Subcutaneous adipose tissue (tissue), 4 donors: ENCODE results near the gene DLGAP1. TPM values are rescaled to one million over a fixed set of nuclear protein-coding genes. Genes with fewer than 3 reads are reported as not detected.

Experiments
- total RNA-seq, 4 donors: library from RNA; depleted of rRNA; stranded (reverse); fragments of >200 nt; gene quantifications; one replicate each; pipeline ENCODE4 v1.1.0, GENCODE V29; 2016
- TF ChIP-seq, protein P1 (sequence below): fragments of 450-650 bp; IDR thresholded peaks from one replicate; pipeline ENCODE4 v1.5.1; 2016; ENCODE audit warnings: low read depth, mild to moderate bottlenecking, control low read depth, antibody characterized with exemption, moderate library complexity

Gene DLGAP1
- total RNA-seq, 4 donors from 2014 or later = 0.44 to 3.3 (median 0.99) TPM

DNA sequence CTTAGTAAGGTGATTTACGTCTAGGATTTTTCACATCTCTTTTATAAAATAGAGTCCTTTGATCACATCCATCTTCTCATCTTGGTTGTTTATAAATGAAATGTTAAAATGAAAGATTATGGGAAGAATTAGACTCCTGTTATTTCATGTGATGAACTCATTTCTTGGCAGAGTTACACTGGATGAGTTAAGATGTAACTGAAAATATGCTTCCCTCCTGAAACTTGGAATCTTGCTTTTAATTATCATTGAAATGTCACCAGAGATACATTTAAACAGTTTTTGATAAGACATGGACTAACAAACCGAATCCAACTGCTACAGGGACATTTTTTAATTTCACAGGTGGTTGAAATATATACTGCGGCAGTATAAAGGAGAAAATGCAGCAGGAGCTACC lies 274.0 kb downstream of the DLGAP1 start:
- TF ChIP-seq, protein P1, sequence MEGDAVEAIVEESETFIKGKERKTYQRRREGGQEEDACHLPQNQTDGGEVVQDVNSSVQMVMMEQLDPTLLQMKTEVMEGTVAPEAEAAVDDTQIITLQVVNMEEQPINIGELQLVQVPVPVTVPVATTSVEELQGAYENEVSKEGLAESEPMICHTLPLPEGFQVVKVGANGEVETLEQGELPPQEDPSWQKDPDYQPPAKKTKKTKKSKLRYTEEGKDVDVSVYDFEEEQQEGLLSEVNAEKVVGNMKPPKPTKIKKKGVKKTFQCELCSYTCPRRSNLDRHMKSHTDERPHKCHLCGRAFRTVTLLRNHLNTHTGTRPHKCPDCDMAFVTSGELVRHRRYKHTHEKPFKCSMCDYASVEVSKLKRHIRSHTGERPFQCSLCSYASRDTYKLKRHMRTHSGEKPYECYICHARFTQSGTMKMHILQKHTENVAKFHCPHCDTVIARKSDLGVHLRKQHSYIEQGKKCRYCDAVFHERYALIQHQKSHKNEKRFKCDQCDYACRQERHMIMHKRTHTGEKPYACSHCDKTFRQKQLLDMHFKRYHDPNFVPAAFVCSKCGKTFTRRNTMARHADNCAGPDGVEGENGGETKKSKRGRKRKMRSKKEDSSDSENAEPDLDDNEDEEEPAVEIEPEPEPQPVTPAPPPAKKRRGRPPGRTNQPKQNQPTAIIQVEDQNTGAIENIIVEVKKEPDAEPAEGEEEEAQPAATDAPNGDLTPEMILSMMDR = no peak

DNA sequence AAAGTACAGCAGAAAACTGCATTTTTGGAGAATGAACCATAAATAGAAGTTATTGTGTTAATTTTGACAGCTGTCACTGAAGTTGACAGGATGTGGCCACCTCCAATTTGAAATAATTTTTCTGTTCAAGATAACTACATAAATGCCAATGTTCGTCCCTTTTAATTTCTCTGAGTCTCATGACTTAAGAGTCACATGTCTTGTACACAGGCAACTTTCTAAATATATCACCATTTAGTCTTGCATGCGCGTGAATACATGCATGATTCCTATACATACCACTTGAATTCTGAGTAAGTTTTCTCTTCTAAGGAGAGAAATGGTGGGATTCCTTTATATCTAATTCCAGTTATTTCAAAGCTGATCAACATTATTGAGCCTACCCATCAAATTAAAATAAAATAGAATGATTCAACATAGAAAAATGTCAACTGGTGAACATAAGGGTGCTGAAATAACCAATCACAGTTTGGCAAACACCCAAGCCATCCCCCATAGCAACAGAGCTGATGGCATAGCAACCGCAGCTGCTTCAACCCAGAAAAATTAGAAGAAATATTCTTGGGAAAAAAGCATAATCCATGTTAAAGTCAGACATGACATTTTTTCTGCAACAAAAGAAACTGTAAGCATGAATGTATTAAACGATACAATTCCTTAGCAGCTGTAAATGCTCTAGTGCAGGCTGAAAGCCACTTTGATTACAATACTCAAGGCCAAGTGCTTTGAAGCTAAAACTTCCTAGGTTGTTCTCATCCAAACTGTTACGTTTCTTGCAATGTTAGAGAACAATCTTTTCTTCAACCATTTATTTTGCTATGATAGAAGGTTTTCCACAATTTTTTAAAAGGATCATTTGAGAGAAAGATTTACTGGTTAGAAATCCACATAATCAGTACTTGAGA lies 282.7 kb downstream of the DLGAP1 start:
- TF ChIP-seq, protein P1 = no peak

DNA sequence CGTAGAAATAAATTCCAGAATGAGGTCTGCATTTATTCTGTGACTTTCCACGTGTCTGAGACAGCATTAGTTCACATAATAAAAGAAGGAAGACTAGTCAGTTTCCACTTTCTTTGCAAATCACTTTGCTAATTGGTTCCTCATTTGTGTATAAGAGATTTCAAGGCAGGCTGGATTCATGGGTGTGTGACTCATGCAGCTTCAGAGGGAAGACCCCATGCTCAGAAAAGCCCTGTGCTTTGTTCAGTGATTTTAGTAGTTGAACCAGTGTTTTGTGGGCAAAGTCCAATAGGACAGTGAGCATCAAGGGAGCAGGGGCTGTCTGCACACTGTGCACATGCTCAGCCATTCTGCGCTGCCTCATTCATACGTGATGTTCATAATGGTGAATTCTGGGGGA lies 297.8 kb downstream of the DLGAP1 start:
- TF ChIP-seq, protein P1 = no peak

DNA sequence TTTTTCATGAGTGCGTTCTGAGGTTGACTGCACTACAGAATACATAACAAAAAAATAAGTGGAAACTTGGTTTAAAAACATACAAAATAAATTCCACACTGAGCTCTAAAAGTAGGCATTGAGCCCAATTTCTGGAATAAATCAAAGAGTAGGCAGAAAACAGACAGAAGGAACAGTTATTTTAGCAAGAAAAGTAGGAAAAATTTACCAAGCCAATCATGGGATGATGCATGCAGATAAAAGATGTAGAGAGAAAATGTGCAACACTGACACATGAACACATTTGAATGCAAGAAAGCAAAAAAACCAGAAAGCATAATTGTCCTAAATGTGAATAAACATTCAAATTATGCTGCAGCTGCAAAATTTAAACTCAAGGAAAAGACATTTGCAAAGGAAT lies 308.3 kb downstream of the DLGAP1 start:
- TF ChIP-seq, protein P1 = no peak

DNA sequence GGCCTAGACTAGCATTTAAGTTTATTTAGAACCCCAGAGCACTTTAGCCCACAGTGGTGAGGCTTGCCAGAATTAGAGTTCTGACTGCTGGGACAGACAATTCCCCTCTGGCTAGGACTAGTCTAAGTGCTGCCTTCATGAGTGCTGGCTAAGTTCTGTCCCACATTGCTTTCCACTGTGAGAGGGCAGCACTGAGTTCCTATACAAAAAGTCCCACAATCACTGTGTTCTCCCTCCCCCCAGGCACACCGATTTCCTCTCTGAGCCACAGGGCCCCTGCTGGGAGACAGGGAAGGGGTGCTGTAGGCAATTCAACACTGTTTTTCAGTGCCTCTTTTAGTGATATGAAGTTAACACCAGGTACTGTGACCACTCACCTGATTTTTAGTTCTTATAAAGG lies 310.9 kb downstream of the DLGAP1 start:
- TF ChIP-seq, protein P1 = no peak

DNA sequence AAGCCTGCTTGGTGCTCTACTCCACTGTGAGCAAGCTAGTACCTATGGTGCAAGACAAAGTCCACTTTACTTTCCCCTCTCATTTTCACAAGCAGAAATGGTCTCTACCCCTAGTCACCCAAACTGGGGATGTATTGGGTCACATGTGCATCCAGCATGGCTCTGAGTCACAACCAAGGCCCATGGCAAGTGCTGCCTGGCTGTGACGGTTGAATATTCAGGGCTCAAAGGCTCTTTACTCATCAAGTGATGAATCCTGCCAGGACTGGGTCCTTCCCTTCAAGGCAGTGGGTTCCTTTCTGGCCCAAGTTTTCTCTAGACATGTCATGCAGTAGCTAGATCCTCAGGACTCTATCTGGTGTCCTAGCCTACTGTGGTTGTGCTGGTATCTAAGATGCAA lies 311.5 kb downstream of the DLGAP1 start:
- TF ChIP-seq, protein P1 = no peak

DNA sequence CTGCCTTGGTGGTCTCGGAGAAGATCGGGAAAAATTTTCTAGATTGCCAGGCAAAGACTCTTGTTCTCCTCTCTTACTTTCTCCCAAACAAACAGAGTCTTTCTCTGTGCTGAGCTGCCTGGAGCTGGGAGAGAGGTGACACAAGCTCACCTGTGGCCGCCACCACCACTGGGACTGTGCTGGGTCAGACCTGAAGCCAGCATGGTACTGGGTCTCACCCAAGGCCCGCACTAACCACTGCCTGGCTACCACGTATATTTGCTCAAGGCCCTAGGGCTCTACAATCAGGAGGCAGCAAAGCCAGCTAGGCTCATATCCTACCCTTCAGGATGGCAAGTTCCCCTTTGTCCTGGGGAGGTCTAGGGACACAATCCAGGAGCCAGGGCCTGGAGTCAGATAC lies 312.2 kb downstream of the DLGAP1 start:
- TF ChIP-seq, protein P1 = no peak
